Stomach (tissue), 9 donors: Measurements from ENCODE around the gene TMPRSS11D. TPM values are rescaled to one million over a fixed set of nuclear protein-coding genes. Genes with fewer than 3 reads are reported as not detected.

ENCODE experiments used
- DNase-seq, 2 donors: peaks; one replicate each; pipeline versions ENCODE4 v3.0.0 to v3.0.0-alpha.2; 2013 to 2019
- H3K27ac ChIP-seq, 5 donors: fragments of 200-600 bp in 4 of 5; sonication (generic) in 4 of 5; one replicate each; pipeline ENCODE4 v1.5.1; 2013 to 2019; ENCODE audit warnings: mild to moderate bottlenecking in 1 of 5, moderate library complexity in 1 of 5
- H3K27me3 ChIP-seq, 3 donors: fragments of 200-600 bp; sonication (generic); one replicate each; pipeline ENCODE4 v1.5.1; 2017 to 2019; ENCODE audit warnings: mixed run types in 1 of 3
- H3K36me3 ChIP-seq, 4 donors: fragments of 200-600 bp; sonication (generic); 1 replicate in 3 of 4; 2 replicates in 1 of 4; pipeline ENCODE4 v1.5.1; 2016 to 2019
- H3K4me1 ChIP-seq, 4 donors: fragments of 200-600 bp; sonication (generic); one replicate each; pipeline ENCODE4 v1.5.1; 2016 to 2019
- H3K4me3 ChIP-seq, 4 donors: fragments of 200-600 bp; sonication (generic) in 3 of 4; one replicate each; pipeline ENCODE4 v1.5.1; 2016 to 2019; ENCODE audit warnings: mild to moderate bottlenecking in 1 of 4
- H3K9me3 ChIP-seq, 4 donors: fragments of 200-600 bp; sonication (generic); one replicate each; pipeline ENCODE4 v1.5.1; 2016 to 2019
- EP300 ChIP-seq: sonication (generic); formaldehyde crosslinking; IDR thresholded peaks from one replicate; pipeline ENCODE4 v1.6.1; 2017; ENCODE audit warnings: antibody characterized with exemption
- POLR2A ChIP-seq, 4 donors: fragments of 450-650 bp; IDR thresholded peaks; one replicate each; pipeline ENCODE4 v1.6.1; 2016; ENCODE audit warnings: antibody characterized with exemption in 4 of 4, control low read depth in 2 of 4, mild to moderate bottlenecking in 1 of 4, moderate library complexity in 1 of 4
- POLR2AphosphoS5 ChIP-seq, 3 donors: sonication (generic); formaldehyde crosslinking; IDR thresholded peaks; one replicate each; pipeline ENCODE4 v1.6.1; 2016; ENCODE audit warnings: antibody characterized with exemption in 3 of 3
- WGBS, 5 donors: extraction: QIAGEN DNeasy Blood & Tissue Kit in 3 of 5; methylation state at CpG; one replicate each; pipeline versions ENCODE4 v1.1.5 to v1.1.7; 2013 to 2018; 5-methylcytosine and 5-hydroxymethylcytosine counted together
- intact Hi-C: fragments of 100-400 bp; cut with DNase I; formaldehyde crosslinking; loops from one replicate; pipeline ENCODE4 v1.15.1; 2023; ENCODE audit warnings: low total_unique reads
- polyA plus RNA-seq, 3 donors: library from polyadenylated mRNA; stranded (reverse); fragments of 200-250 nt; gene quantifications; one replicate each; pipeline ENCODE4 v1.2.3, GENCODE V29; 2013
- total RNA-seq, 5 donors: library from RNA; depleted of rRNA; stranded (reverse); fragments of >200 nt; gene quantifications; one replicate each; pipeline versions ENCODE4 v1.1.0 to v1.2.3, GENCODE V29; 2014 to 2016
- TF ChIP-seq, protein P1 (sequence below), 7 experiments: fragments of 450-650 bp in 4 of 7; fragments of 200-600 bp in 3 of 7; sonication (generic) in 3 of 7; IDR thresholded peaks; one replicate each; pipeline ENCODE4 v1.5.1; 2016 to 2019; ENCODE audit warnings: antibody characterized with exemption in 7 of 7, control low read depth in 2 of 7, mild to moderate bottlenecking in 1 of 7
- donor health status: healthy with polysubstance abuse.
- donor health status: Bipolar disorder and iron deficiency.
- donor health status: healthy.

The TMPRSS11D gene
- total and polyA plus RNA-seq, 8 donors = 27.3 TPM; not detected in 7

GRCh38 chr4:67877086-67877485 is 6.7 kb downstream of the TMPRSS11D start:
- intact Hi-C loops = no loop called here

DNA sequence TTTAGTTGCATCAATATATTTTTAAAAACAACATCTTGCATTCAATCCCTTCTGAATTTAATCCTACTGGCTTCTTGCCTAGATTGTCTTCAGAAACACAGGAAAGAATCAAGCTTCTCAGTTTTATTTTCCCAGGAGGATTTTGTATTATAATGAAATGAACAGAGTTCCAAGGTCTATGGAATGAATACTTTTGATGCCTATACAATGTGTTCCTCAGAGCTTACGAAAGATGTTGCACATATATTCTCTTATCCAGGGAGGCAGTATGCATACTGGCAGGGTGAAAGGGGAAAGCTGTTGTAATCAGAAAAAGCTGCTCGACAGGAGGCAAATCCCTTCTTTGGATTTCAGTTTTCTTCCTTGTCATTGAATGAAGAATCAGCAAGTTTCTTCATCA is 8.8 kb downstream of the TMPRSS11D start:
- Histone ChIP-seq H3K4me3 (no peak overlapping the region), H3K27me3 (no peaks in the 10 kb centered on the region), H3K36me3 (no peaks in the 10 kb centered on the region), H3K4me1 (no peaks in the 10 kb centered on the region), H3K27ac (no peak overlapping the region), H3K9me3 (no peaks in the 10 kb centered on the region)
- WGBS, 5 donors = 45 to 59% (median 55%) methylated on average over 2 of the region's 2 CpGs
- DNase-seq = no peak
- no peak for TF ChIP-seq POLR2A (IDR thresholded peaks at IDR 0.05)
- TF ChIP-seq POLR2AphosphoS5 (IDR thresholded peaks at IDR 0.05) = no peak
- TF ChIP-seq, protein P1, sequence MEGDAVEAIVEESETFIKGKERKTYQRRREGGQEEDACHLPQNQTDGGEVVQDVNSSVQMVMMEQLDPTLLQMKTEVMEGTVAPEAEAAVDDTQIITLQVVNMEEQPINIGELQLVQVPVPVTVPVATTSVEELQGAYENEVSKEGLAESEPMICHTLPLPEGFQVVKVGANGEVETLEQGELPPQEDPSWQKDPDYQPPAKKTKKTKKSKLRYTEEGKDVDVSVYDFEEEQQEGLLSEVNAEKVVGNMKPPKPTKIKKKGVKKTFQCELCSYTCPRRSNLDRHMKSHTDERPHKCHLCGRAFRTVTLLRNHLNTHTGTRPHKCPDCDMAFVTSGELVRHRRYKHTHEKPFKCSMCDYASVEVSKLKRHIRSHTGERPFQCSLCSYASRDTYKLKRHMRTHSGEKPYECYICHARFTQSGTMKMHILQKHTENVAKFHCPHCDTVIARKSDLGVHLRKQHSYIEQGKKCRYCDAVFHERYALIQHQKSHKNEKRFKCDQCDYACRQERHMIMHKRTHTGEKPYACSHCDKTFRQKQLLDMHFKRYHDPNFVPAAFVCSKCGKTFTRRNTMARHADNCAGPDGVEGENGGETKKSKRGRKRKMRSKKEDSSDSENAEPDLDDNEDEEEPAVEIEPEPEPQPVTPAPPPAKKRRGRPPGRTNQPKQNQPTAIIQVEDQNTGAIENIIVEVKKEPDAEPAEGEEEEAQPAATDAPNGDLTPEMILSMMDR (IDR thresholded peaks at IDR 0.05) = no peak
- no peak for TF ChIP-seq EP300
- intact Hi-C loops = no loop called here

More at GRCh38 chr4:67877086-67877485, 6.7 kb downstream of the TMPRSS11D start:
- TF ChIP-seq EP300 = no peak
- DNase-seq = no peak
- no peaks in the 10 kb centered on the region for H3K27me3 ChIP-seq
- no peaks in the 10 kb centered on the region for H3K9me3 ChIP-seq
- H3K27ac ChIP-seq = no peak overlapping the region
- no peaks in the 10 kb centered on the region for H3K36me3 ChIP-seq
- H3K4me3 ChIP-seq = no peak overlapping the region
- WGBS, 5 donors = 74 to 88% (median 86%) methylated on average over 3 of the region's 3 CpGs
- no peaks in the 10 kb centered on the region for H3K4me1 ChIP-seq

DNA sequence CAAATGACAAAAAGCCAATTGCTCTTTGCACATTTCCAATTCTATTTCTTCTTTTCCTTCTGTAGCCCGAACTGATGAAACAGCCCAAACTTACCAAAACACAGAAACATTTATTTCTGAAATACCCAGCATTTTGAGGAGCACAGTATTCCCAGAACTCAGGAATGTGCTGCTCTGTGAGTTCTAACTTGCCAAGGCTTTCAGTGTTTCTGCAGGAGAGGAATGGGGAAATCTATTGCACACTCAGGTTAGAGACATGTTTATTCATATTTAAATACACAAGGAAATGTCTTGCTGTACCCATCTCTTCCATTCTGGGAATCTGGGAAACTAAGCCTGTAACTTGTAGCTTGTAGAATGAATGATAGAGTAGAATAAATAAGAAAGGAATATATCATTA is 10.7 kb downstream of the TMPRSS11D start:
- 65 to 88% (median 71%) methylated on average over 1 of the region's 1 CpG for WGBS, 5 donors
- Histone ChIP-seq H3K4me1 (no peaks in the 10 kb centered on the region), H3K27ac (no peak overlapping the region), H3K9me3 (no peaks in the 10 kb centered on the region), H3K27me3 (no peaks in the 10 kb centered on the region), H3K4me3 (no peak overlapping the region), H3K36me3 (no peaks in the 10 kb centered on the region)
- intact Hi-C loops = no loop called here
- no peak for DNase-seq
- TF ChIP-seq EP300 (no peak), POLR2A (IDR thresholded peaks at IDR 0.05) (no peak), POLR2AphosphoS5 (IDR thresholded peaks at IDR 0.05) (no peak)
- TF ChIP-seq, protein P1 (IDR thresholded peaks at IDR 0.05) = no peak

DNA sequence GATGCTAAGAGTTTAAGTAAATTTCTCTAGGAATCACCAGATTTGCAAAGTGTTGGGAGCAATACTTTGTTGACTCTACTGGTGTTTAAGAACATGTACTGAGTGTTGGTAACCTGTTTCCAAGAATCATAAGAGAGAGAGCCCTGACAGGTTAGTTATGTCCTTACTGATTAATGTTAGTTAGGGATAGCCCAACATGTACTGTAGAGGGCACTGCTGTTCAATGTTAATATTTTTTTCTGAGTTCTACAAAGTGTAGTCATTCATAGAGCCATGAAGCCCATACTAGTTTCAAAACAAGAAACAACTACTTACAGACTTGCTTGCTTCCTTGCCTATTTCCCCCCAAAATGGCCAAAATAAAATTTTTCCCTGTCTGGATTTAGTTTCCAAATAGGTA is 11.9 kb downstream of the TMPRSS11D start:
- DNase-seq = peak in 1 of 2 donors; percentile 64
- intact Hi-C loops = no loop called here

GRCh38 chr4:67869580-67870190 is 14.1 kb downstream of the TMPRSS11D start:
- H3K4me1 ChIP-seq = no peaks in the 10 kb centered on the region
- H3K4me3 ChIP-seq = no peak overlapping the region
- no peak for TF ChIP-seq POLR2A (IDR thresholded peaks at IDR 0.05)
- TF ChIP-seq, protein P1 (IDR thresholded peaks at IDR 0.05) = no peak
- no peaks in the 10 kb centered on the region for H3K9me3 ChIP-seq
- H3K36me3 ChIP-seq = no peaks in the 10 kb centered on the region
- no peak overlapping the region for H3K27ac ChIP-seq
- DNase-seq = no peak
- intact Hi-C loops = no loop called here
- WGBS, 5 donors = 66 to 82% (median 74%) methylated on average over 4 of the region's 4 CpGs
- H3K27me3 ChIP-seq = no peaks in the 10 kb centered on the region

More for the DNA sequence above, 11.9 kb downstream of the TMPRSS11D start:
- H3K27ac ChIP-seq = no peak overlapping the region
- H3K9me3 ChIP-seq = no peaks in the 10 kb centered on the region
- H3K4me1 ChIP-seq = no peaks in the 10 kb centered on the region
- no peaks in the 10 kb centered on the region for H3K27me3 ChIP-seq
- no peak for TF ChIP-seq POLR2A (IDR thresholded peaks at IDR 0.05)
- TF ChIP-seq, protein P1 (IDR thresholded peaks at IDR 0.05) = peak in 1 of 7 experiments; percentile 18
- no peak for TF ChIP-seq POLR2AphosphoS5 (IDR thresholded peaks at IDR 0.05)
- TF ChIP-seq EP300 = no peak
- H3K4me3 ChIP-seq = no peak overlapping the region
- no peaks in the 10 kb centered on the region for H3K36me3 ChIP-seq
